ENCODE results near the gene SLC38A7.
A peak's percentile ranks its signal among the peaks of the same experiment; 100 is the strongest.

SLC38A7 gene

DNA sequence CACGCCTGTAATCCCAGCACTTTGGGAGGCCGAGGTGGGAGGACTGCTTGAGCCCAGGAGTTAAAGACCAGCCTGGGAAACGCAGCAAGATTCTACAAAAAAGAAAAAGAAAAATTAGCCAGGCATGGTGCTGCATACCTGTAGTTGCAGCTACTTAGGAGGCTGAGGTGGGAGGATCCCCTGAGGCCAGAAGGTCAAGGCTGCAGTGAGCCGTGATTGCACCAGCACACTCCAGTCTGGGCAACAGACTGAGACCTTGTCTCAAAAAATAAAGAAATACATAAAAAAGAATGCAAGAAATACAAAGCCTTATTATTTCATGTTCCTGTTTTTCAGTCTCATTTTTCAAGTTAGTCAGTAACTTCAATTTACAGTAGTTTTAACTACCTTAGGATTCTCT is 49.1 kb downstream of the SLC38A7 start:
- DNase-seq (ENCODE audit: low read depth), result no peak

- no peak for DNase-seq (ENCODE audit: low read depth)
Observed at GRCh38 chr16:58634265-58634802, 50.2 kb downstream of the SLC38A7 start.

DNA sequence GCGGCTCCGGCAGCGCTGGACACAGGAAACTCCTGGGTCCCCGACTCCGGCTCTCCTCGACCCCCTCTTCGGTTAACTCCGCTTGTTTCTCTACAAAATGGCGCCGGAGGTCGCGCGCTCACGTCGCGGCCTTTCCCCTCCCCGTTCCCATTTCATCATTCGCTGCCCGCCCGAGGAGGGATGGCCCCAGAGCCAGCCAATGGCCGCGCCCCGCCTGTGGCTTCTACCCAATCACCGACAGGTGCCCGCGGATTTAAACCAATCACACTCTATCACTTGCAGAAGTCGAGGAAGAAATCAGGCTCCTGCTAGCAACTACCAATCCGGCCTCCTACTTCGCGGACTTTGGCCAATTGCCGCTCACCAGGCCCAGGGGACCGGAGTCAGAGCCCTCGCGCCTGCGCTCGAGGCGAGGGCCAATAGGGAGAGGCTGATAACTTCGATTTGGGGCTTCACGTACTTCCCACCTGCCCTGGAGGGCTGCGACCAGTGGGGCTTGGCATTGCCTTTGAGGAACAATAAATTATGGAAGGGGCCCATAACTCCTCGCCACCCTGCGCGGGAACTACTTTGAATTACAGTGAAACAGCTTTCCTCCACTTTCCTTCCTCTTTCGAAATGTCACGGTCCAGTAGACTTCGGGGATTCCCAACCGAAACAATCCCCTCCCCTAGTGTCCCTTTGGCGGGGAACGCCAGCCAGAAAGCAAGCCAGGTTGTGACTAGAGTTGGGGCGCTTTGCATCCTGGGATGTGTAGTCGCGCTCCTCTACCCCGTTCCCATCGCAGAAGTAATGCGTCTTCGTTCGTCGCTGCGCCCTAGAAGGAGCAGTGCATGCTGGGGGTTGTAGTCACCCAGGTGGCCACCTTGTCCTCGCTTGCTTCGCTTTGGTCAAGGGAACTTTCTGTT is 54.6 kb downstream of the SLC38A7 start, which contains the start of gene CNOT1:
Gene CNOT1, minus strand, starts transcription at position 94 of the 908 bp plus-strand sequence. CDS start 30,489 bp downstream, outside the sequence.
- peak; percentile 99 for DNase-seq (ENCODE audit: low read depth)

GRCh38 chr16:58628845-58629732 is 55.5 kb downstream of the SLC38A7 start:
- DNase-seq (ENCODE audit: low read depth), result no peak

- no peak for DNase-seq (ENCODE audit: low read depth)
Observed at GRCh38 chr16:58624209-58624608, 60.4 kb downstream of the SLC38A7 start.

- no peak for DNase-seq (ENCODE audit: low read depth)
Observed at GRCh38 chr16:58620396-58620795, 64.2 kb downstream of the SLC38A7 start.

GRCh38 chr16:58615280-58615679 is 69.3 kb downstream of the SLC38A7 start:
- no peak for DNase-seq (ENCODE audit: low read depth)
